Inflammatory macrophage treated with lipopolysaccharide for 4 hours (primary cell): Measurements from ENCODE around the gene CFAP90.
A peak's percentile ranks its signal among the peaks of the same experiment; 100 is the strongest.

ENCODE experiments used
- DNase-seq: peaks from one replicate; pipeline ENCODE4 v3.0.0-alpha.2; 2020

The CFAP90 gene

DNA sequence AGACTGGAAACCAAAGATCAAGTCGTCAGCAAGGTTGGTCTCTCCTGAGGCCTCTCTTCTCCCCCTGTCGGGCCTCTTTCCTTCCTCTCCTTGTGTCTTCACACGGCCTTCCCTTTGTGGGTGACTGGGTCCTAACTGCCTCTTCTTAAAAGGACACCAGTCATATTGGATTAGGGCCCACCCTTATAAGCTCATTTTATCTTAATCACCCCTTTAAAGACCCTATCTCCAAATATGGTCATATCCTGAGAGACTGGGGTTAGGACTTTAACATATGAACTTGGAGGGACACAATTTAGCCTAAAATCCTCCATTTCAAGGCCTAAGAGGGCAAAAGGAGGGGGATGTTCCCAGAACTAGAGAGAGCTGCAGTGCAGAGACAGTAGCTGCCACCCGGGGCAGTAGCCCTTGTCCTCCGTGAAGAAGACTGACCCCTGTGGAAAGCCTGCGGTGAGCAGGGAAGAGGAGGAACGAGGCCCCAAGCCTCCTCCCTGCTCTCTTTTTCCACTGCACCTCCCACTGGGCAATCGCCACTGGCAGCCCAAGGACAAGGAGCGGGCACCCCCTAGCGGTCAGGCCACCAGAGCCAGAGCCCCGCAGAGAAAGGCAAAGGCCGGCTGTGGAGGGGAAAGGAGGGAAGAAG, 34.9 kb downstream of the CFAP90 start:
- peak; percentile 75 for DNase-seq

DNA sequence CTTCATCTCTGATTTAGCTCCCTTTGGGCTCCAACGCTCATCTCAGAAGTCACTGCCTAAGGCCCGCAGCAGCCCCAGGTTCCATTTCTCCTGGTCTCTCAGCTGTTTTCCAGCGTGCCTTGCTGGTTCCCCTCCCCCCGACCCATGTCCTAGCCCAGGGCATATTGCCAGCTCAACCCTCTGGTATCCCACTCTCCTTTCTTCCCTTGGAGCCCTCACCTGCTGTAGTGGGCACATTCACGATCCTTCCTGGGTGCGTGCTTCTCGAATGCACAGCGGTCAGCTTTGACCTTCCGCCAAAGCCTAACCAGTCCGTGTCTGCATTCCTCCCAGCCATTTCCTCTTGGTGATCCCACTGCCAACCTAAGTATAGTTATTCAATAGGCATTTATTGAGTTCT, 36.1 kb downstream of the CFAP90 start:
- DNase-seq: no peak

DNA sequence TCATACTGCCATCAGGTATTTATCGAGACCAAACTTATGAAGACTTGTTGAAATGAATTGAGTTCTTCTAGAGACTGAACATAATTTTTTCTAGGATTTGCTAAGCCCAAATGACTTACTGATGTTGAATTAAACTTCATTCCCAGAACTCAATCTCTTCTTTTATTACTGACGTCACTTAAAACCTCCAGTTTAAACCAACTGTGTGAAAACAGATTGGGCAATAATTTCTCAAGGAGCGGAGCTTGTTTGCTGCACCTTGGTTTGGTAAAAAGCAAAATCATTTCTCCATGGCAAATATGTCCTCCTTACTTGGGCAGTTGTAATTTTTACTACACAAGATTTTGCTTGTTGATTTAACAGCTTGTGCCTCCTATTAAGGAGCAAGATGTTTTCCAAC, 37.4 kb downstream of the CFAP90 start:
- DNase-seq: no peak

DNA sequence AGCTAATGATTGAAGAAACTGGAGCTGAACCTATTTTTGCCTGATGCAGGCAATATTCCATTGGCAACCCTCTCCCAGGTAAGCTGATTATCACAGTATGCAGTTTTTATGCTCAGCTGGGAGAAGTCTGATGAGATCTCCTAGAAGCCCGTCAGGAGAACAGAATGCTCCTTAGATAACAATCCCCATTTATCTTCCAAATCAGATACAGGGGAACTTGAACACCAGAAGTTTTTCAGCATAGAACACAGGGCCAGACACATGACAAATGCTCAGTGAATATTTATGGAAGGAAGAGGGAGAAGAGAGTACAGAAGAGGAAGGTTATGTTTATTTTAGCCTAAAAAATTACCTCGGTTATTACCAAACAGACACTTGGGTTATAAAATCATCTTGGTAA, 37.9 kb downstream of the CFAP90 start:
- no peak for DNase-seq

DNA sequence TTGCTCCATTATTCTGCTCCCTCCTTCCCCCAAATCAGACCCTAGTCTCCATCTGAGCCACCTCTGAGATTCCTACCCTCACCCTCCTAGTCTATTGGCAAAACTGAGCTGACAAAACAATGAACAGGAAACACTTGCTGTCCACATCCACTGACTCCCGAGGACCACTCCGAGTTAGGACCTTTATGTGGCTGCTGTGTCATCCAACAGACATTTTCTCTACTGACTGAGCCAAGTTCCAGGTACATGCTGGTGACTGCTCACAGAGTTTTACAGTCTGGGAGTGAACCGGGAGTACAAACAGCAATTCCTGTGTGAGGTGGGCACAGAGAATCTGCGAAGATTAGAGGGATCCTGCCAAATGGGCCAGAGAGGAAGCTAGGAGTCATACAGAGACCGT, 39.2 kb downstream of the CFAP90 start:
- DNase-seq: no peak

DNA sequence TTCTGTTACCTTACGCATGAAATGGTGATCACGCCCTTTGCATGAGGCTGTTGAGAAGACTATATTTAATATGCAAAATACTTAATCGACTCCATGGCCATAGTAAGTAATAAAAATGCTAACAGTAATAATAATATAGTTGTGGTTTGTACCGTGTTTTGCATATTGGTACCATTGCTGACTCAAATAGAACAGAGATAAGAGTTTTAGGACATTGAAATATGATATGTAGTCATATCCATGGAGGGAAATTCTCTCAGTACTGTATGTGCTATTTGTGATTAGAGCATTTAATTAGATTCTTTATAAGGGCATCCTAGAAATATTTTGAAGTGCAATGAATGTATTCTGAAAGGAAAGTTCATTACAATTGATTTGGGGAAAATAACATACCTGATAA, 41.9 kb downstream of the CFAP90 start:
- no peak for DNase-seq

DNA sequence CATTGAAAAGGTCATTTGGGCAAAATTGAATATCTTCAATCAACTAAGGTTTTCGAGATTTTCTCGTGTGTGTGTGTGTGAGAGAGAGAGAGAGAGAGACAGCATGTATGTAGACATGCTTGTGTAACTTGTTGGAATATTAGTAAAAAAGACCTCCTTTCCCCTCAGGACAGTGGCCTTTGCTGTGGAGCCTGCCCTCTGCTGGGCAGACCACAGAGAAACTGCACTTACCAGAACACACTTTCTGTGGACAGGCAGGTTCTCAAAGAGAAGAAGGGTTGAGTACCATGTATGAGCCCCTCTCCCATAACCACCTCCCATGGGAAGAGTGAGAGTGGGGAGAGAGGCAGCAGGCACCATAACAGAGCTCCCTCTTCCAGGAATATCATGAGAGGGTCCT, 45.6 kb downstream of the CFAP90 start:
- DNase-seq: peak; percentile 14

DNA sequence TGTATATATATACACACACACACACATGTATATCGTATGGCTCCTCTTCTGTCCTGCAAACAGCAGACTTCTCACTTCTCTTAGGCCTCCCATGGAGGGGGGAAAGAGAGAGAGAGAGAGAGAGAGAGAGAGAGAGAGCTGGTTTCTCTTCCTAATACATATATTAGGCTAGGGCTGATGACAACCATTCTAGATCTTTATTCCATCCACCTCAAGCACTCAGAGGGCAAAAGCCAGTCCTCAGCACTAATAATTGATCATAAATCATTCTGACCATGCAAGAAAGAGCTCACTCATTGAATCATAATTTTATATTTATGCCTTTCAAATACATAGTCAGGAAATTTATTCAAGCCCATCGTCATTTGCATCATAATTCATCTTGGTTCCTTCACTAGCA, 47.0 kb downstream of the CFAP90 start:
- DNase-seq: no peak

DNA sequence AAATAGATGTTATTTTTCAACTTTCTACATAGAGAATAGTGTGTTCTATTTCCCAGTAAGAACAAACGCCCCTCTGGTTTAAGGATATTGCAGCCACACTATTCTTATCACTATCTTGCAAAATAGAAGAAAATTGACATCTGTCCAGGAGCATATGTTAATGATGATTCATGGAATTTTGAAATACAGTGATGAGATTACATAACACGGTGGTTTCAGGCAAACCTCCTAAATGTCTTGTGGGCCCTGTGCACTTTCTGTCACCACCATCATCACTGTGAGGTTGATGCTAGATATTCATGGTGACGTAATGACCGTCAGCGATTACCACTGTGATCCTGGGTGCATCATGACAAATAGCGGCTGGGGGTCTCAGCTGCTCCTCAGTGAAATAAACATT, 48.1 kb downstream of the CFAP90 start:
- peak; percentile 87 for DNase-seq

DNA sequence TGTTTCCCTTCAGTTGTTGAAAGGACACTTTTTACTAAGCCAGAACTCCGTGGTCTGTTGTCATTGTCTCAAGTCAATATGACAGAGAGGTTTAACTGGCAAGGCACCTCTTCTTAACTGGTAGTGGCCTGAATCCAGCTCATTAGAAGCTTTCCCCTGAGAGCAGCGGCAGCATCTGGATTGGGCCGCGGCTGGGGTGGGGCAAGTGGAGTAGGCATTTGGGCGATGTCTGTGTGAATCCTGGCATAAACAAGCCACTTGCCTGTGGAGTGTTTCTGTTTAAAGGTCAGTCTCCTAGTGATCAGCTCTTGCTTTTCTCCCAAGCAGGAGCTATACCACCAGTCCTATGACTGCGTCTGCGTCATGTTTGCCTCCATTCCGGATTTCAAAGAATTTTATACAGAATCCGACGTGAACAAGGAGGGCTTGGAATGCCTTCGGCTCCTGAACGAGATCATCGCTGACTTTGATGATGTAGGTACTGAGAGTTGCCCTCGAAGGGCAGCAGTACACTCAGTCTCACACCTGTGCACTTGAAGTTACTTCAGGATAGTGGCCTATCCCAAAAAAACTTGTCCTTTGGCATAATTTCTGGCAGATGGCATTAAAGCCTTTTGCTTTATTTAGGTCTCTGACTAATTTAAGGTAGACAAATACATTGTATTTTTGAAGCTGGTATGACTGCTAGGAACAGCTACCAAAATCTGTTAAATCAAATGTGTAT, 48.9 kb downstream of the CFAP90 start:
- no peak for DNase-seq

DNA sequence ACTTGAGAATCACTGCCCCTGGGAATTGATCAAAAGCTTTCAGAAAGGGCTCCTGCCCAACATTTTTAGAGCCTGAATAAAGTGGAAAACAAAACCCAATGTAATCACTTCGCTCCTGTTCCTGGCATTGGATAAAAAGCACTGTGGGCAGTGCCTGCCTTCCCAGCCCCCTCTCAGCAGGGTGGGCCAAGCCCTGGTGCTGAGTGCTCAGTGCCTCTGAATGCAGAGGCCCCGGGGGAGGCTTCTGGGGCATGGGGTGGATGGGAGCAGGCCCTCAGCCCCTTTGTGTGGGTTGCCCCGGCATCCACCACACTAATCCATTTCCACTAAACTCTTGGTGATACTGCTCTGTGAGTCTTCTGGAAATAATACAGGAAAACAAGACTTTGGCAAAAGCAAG, 55.6 kb downstream of the CFAP90 start:
- no peak for DNase-seq

DNA sequence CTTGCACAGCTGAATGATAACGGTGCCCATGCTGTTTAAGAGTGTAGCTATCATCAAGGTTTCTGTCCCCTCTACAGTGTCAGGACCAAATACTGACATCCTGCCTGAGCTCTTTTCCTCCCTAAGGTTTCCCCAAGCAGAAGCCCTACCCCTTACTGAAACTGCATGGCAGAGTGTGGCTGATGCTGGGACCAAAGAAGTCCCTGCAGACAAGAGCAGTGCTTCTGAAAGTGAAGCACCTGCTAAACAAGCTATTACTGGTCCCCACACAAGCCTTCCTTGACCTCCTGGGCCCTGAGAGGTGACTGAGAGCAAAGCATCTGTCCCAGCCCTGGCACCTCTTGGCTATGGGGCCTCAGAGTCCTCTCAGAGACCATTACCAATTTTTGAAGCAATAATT, 56.1 kb downstream of the CFAP90 start:
- DNase-seq: no peak

DNA sequence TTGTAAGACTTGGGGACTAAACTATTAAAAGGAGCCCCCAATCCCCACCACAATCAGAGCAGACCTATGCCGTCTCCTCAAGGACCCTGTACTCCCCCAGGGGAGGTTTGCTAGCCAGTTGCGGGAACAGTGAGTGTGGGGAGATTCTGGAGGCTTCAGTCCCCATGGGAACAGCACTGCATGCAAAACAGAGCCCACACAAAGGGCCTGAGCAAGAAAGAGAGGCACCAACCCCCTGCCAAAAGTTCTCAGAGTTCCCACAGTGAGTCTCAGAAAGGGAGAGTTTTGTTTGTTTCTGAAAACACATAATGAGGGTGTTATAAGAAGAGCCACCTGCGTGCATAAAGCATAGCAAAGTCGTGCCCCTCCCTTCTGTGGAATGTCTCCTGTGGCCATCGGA, 56.6 kb downstream of the CFAP90 start:
- no peak for DNase-seq

DNA sequence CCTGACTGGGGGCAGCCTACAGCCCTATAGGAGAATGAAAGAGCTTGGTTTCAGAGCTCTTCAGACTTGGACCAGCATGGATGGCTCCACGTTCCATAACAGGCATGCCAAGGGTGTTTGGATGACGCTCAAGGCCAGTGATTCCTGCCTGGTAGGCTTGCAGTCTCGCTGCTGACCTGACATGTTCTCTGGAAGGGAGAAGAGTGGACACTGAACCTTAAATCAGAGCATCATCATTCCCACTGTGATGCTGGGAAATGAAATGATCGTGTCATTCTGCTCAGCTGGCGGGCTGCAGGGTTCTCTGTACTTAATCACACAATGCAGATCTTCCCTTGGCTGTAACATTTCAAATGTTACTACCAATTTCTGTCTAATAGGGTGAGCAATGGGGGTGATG, 57.0 kb downstream of the CFAP90 start:
- no peak for DNase-seq

DNA sequence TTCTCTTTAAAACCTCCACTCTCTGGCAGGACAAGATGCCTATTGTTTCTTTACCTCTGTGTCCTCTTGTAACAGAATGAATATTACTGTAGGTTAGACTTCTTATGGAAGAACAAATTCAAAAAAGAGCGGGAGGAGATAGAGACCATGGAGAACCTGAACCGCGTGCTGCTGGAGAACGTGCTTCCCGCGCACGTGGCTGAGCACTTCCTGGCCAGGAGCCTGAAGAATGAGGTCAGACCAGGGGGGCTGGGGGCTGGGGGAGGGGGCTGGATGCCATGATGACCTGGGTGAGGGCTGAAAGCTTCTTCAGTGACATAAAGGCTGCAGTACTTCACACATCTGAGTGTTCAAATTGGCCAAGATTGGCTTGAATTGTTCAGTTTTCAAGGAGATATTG, 61.4 kb downstream of the CFAP90 start:
- DNase-seq: no peak

DNA sequence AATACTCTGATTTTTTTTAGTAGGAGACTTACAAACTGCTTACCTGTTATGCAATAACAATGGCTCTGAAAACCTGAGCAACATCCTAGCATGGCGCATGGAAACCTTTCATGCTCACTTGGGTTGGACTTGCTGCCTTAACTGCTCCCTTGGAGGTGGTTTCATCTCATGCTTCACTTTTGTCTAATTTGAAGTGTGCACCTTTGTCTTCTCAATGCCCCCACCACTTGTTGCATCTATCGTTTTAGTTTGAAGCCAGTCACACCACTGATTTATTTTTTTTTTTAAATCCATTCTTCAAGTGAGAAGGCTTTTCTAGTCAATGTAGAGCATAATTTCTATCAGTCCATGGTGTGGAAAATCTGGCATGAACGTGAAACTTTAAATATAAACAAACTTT, 63.2 kb downstream of the CFAP90 start:
- no peak for DNase-seq

DNA sequence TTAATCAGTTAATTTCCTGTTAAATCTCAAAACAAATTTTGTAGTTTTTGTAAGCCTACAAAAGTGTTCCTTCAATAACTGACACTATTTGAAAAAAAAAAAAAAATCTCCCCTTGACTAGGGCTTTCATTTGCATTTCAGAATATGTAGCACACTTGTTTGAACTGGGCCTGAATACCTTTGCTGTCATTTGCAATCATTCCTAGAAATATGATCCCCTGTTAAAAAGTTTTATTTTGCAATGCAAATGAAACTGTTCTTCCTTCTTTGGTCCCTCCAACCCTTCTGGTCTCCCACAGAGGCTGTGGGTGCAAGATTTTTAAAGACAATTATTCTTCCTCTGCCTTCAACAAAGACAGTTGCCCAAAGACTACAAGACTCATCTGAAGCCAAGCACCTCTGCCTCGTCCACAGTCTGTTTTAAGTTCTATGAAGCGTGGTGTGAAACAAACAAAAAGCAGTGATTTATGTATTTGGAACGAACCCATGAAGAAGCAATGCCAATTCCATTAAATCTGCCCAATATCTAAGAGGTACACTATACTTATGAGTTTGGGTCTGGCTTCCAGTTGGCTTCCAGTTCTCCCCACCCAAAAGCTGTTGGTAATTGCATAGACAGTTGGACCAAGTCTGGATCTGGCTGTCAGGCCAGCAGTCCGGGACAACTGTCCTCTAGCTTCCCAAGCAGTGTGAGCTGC, 66.1 kb downstream of the CFAP90 start:
- no peak for DNase-seq

DNA sequence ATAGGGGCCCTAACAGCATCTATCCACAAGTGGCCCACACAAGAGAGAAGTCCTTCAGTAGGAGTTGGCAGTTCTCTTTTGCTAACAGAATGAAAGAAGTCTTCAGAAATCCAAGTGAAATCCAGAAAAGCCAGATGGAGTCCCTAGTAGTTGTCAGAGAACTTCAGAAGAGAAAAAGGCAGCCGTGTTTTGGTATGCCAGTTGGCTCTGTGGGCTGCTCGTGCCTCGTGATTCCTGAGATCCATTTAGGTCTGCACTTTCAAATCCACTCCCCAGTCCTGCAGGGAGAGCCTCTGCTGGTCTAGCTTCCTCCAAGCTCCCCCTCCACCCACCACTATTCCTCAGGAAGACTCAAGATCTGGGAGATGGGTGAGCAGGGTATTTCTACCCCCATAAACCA, 69.0 kb downstream of the CFAP90 start:
- no peak for DNase-seq
